Ovary (tissue), 9 donors: Measurements from ENCODE around the gene TTC14. TPM values are rescaled to one million over a fixed set of nuclear protein-coding genes. Genes with fewer than 3 reads are reported as not detected.

ENCODE experiments used
- DNase-seq, 5 donors: peaks; one replicate each; pipeline ENCODE4 v3.0.0-alpha.2; 2019 to 2020
- H3K27ac ChIP-seq, 2 donors: fragments of 200-600 bp; one replicate each; pipeline versions ENCODE4 v1.5.1 to v1.8.0; 2019 to 2022
- H3K27me3 ChIP-seq: fragments of 200-600 bp; one replicate; pipeline ENCODE4 v1.8.0; 2022
- H3K36me3 ChIP-seq: fragments of 200-600 bp; sonication (generic); one replicate; pipeline ENCODE4 v1.5.1; 2019
- H3K4me1 ChIP-seq: one replicate; pipeline ENCODE4 v1.8.1; 2013; ENCODE audit warnings: mild to moderate bottlenecking, moderate library complexity; ENCODE audit not compliant: insufficient read depth
- H3K4me3 ChIP-seq: fragments of 200-600 bp; sonication (generic); one replicate; pipeline ENCODE4 v1.5.1; 2017
- H3K9me3 ChIP-seq, 2 donors: fragments of 200-600 bp in 1 of 2; sonication (generic) in 1 of 2; one replicate each; pipeline versions ENCODE4 v1.5.1 to v1.8.1; 2013 to 2019; ENCODE audit warnings: mild to moderate bottlenecking in 1 of 2, moderate library complexity in 1 of 2
- CTCF ChIP-seq, 3 donors: fragments of 450-650 bp in 2 of 3; fragments of 200-600 bp in 1 of 3; IDR thresholded peaks; one replicate each; pipeline versions ENCODE4 v1.5.1 to v1.8.0; 2016 to 2022; ENCODE audit warnings: antibody characterized with exemption in 3 of 3, mild to moderate bottlenecking in 1 of 3
- EP300 ChIP-seq: sonication (generic); formaldehyde crosslinking; IDR thresholded peaks from one replicate; pipeline ENCODE4 v1.6.1; 2017; ENCODE audit warnings: antibody characterized with exemption
- POLR2A ChIP-seq: fragments of 450-650 bp; IDR thresholded peaks from one replicate; pipeline ENCODE4 v1.6.1; 2017; ENCODE audit warnings: antibody characterized with exemption, mild to moderate bottlenecking, moderate library complexity
- WGBS, 3 donors: extraction: QIAGEN DNeasy Blood & Tissue Kit in 1 of 3; methylation state at CpG; one replicate each; pipeline versions ENCODE4 v1.1.5 to v1.1.7; 2013 to 2017; 5-methylcytosine and 5-hydroxymethylcytosine counted together
- intact Hi-C, 4 donors: fragments of 100-400 bp; cut with DNase I; formaldehyde crosslinking; loops; one replicate each; pipeline versions ENCODE4 v1.11.0 to v1.15.1; 2022 to 2023
- polyA plus RNA-seq, 2 donors: library from polyadenylated mRNA; stranded (reverse); fragments of 200-250 nt in 1 of 2; fragments of 350-450 nt in 1 of 2; fragmentation: Illumina TruSeq in 1 of 2; extraction: RNeasy Lipid Tissue Mini Kit (QIAGEN cat#74804) in 1 of 2; gene quantifications; one replicate each; pipeline ENCODE4 v1.2.3, GENCODE V29; 2013 to 2014
- total RNA-seq, 7 donors: library from RNA; depleted of rRNA in 2 of 7; stranded (reverse); fragments of >200 nt in 2 of 7; fragmentation: NEBNext Ultra II Directional in 3 of 7; extraction: Animal tissue kit (Norgen Biotek cat#: 25700) in 3 of 7; gene quantifications; one replicate each; pipeline versions ENCODE4 v1.1.0 to v1.2.4, GENCODE V29; 2016 to 2023
- donor health status: DM: no; HTN: no; CAD: no; lungs with moderate emphysema.
- donor health status: DM: no; HTN: no; CAD: no.
- donor health status: Bipolar disorder and iron deficiency.
- donor health status: DM: yes; HTN: yes; CAD: no.
- donor health status: DM: no; HTN: no; CAD: no.
- donor health status: DM: yes; HTN: yes; CAD: no.

Gene TTC14
- total and polyA plus RNA-seq, 9 donors: 22.8 to 62.1 (median 47.6) TPM

GRCh38 chr3:180619723-180620122 is 17.8 kb downstream of the TTC14 start:
- H3K27ac ChIP-seq: no peak overlapping the region
- no peaks in the 10 kb centered on the region for H3K27me3 ChIP-seq
- H3K4me1 ChIP-seq: no peaks in the 10 kb centered on the region
- no peaks in the 10 kb centered on the region for H3K9me3 ChIP-seq
- H3K4me3 ChIP-seq: no peak overlapping the region
- TF ChIP-seq CTCF (IDR thresholded peaks at IDR 0.05) (no peak), EP300 (no peak), POLR2A (no peak)
- no peaks in the 10 kb centered on the region for H3K36me3 ChIP-seq
- DNase-seq: no peak
- intact Hi-C loops: no loop called here
- WGBS, 3 donors: 24 to 29% (median 27%) methylated on average over 2 of the region's 2 CpGs

- intact Hi-C loops: no loop called here
- Histone ChIP-seq H3K27ac (no peak overlapping the region), H3K4me3 (no peak overlapping the region), H3K36me3 (no peaks in the 10 kb centered on the region), H3K4me1 (no peaks in the 10 kb centered on the region), H3K9me3 (no peaks in the 10 kb centered on the region), H3K27me3 (no peaks in the 10 kb centered on the region)
- no peak for DNase-seq
- 94 to 96% (median 95%) methylated on average over 2 of the region's 2 CpGs for WGBS, 3 donors
- TF ChIP-seq EP300: no peak
These were observed 22.8 kb downstream of the TTC14 start for GRCh38 chr3:180624714-180625113.

- Histone ChIP-seq H3K27me3 (no peaks in the 10 kb centered on the region), H3K9me3 (no peaks in the 10 kb centered on the region), H3K27ac (no peak overlapping the region), H3K4me3 (no peak overlapping the region), H3K4me1 (no peaks in the 10 kb centered on the region), H3K36me3 (no peaks in the 10 kb centered on the region)
- WGBS, 3 donors: 47 to 86% (median 78%) methylated on average over 2 of the region's 2 CpGs
- no peak for TF ChIP-seq EP300
- TF ChIP-seq CTCF (IDR thresholded peaks at IDR 0.05): no peak
- TF ChIP-seq POLR2A: no peak
- intact Hi-C loops: no loop called here
- no peak for DNase-seq
These were observed 24.9 kb downstream of the TTC14 start for GRCh38 chr3:180626844-180627243.

- no peaks in the 10 kb centered on the region for H3K36me3 ChIP-seq
- H3K9me3 ChIP-seq: no peaks in the 10 kb centered on the region
- TF ChIP-seq POLR2A (no peak), CTCF (IDR thresholded peaks at IDR 0.05) (no peak), EP300 (no peak)
- intact Hi-C loops: no loop called here
- no peaks in the 10 kb centered on the region for H3K4me1 ChIP-seq
- DNase-seq: no peak
- H3K27ac ChIP-seq: no peak overlapping the region
- no peaks in the 10 kb centered on the region for H3K27me3 ChIP-seq
- no peak overlapping the region for H3K4me3 ChIP-seq
These were observed 28.4 kb downstream of the TTC14 start for GRCh38 chr3:180630371-180630770.

GRCh38 chr3:180631317-180631716 is 29.4 kb downstream of the TTC14 start:
- Histone ChIP-seq H3K4me1 (no peaks in the 10 kb centered on the region), H3K4me3 (no peak overlapping the region), H3K27me3 (no peaks in the 10 kb centered on the region), H3K9me3 (no peaks in the 10 kb centered on the region), H3K27ac (no peak overlapping the region), H3K36me3 (no peaks in the 10 kb centered on the region)
- TF ChIP-seq EP300: no peak
- TF ChIP-seq POLR2A: no peak
- no peak for TF ChIP-seq CTCF (IDR thresholded peaks at IDR 0.05)
- DNase-seq: no peak
- intact Hi-C loops: no loop called here
- WGBS, 3 donors: 86 to 91% (median 90%) methylated on average over 3 of the region's 3 CpGs
